D721Med (cell line): ENCODE measurements around the gene TSPEAR.

ENCODE experiments used
- DNase-seq: peaks from one replicate; pipeline ENCODE4 v3.0.0; 2011; ENCODE audit warnings: low spot score; ENCODE audit not compliant: insufficient read length
- FAIRE-seq: peaks from 2 replicates; lab custom pipeline; 2011; peaks lifted over from hg19 to GRCh38; lab: Jason Lieb, UNC
- CTCF ChIP-seq: IDR thresholded peaks from 2 replicates; pipeline ENCODE4 v1.5.1; 2012; ENCODE audit warnings: mild to moderate bottlenecking, control low read depth; ENCODE audit not compliant: insufficient read depth; ENCODE audit errors: missing control alignments

The TSPEAR gene

DNA sequence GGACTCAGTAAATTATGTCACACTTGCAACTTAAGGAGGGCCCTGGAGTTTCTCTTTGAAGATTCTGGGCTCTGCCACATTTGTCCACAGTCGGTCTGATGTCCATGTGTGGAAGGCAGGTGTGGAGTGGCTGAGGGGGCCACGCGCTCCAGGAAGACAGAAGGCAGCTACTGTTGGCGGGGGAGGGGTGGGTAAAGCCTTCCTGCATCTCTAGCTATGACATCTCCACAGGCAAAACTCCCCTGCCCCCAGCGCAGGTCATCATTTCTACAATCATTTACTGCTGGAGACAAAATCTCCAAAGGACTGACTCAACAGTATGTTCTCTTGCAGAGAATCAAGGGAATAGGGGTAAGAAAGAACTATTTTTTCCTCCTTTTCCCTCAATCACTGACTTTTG lies 11.4 kb upstream of the TSPEAR start:
- no peak for TF ChIP-seq CTCF
- DNase-seq (no peak), FAIRE-seq (no peak)

- FAIRE-seq, result no peak
- no peak for TF ChIP-seq CTCF
- no peak for DNase-seq
Observed at GRCh38 chr21:44720170-44720569, 8.8 kb upstream of the TSPEAR start.

- no peak for TF ChIP-seq CTCF
- DNase-seq (no peak), FAIRE-seq (no peak)
Observed at GRCh38 chr21:44718571-44718970, 7.2 kb upstream of the TSPEAR start.

- FAIRE-seq, result no peak
- no peak for TF ChIP-seq CTCF
- no peak for DNase-seq
Observed at GRCh38 chr21:44718093-44718492, 6.7 kb upstream of the TSPEAR start.

GRCh38 chr21:44716984-44717383 lies 5.6 kb upstream of the TSPEAR start:
- DNase-seq, result no peak
- FAIRE-seq, result no peak
- TF ChIP-seq CTCF, result no peak

- no peak for TF ChIP-seq CTCF
- FAIRE-seq, result no peak
- DNase-seq, result no peak
Observed at GRCh38 chr21:44714905-44715304, 3.5 kb upstream of the TSPEAR start.

DNA sequence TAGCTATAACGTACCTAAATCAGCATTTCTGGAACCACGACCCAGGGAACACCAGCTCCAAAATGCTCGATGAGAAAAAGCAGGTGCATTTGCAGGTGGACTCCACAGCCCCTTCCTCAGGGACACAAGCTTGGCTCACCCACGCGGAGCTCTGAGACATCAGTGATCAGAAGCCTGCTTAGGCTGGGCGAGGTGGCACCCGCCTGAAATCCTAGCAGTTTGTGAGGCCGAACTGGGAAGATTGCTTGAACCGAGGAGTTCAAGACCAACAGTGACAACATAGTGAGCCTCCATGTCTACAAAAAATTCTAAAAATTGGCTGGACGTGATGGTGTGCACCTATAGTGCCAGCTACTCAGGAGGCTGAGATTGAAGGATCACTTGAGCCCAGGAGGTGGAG lies 2.5 kb upstream of the TSPEAR start:
- FAIRE-seq (no peak), DNase-seq (no peak)
- TF ChIP-seq CTCF, result no peak
